Right ventricle myocardium inferior (tissue), 1 donor: Measurements from ENCODE around the gene SEC14L5. TPM values are rescaled to one million over a fixed set of nuclear protein-coding genes. Genes with fewer than 3 reads are reported as not detected.
"Not testable (repeated sequence)": the region's sequence is repeated elsewhere in the genome, so short reads cannot be mapped to it uniquely, and the experiment has no call there.

Experiments
- ATAC-seq: fragments of 200-7000 bp; cut with Tn5 transposase; one replicate; pipeline ENCODE4 v1.9.1; 2020; ENCODE audit warnings: mild to moderate bottlenecking, moderate library complexity
- DNase-seq: peaks from one replicate; pipeline ENCODE4 v3.0.0; 2021; ENCODE audit errors: missing footprints
- intact Hi-C: fragments of 100-400 bp; cut with DNase I; formaldehyde crosslinking; loops from one replicate; pipeline ENCODE4 v1.11.0; 2022
- total RNA-seq: library from RNA; stranded (reverse); fragmentation: NEBNext Ultra II Directional; extraction: Animal tissue kit (Norgen Biotek cat#: 25700); gene quantifications from one replicate; pipeline ENCODE4 v1.2.1, GENCODE V29; 2021
- donor health status: DM: no; HTN: yes; CAD: no; lungs with severe emphysema.

Gene SEC14L5
- total RNA-seq, 1 donor from 2014 or later: 23.5 TPM

DNA sequence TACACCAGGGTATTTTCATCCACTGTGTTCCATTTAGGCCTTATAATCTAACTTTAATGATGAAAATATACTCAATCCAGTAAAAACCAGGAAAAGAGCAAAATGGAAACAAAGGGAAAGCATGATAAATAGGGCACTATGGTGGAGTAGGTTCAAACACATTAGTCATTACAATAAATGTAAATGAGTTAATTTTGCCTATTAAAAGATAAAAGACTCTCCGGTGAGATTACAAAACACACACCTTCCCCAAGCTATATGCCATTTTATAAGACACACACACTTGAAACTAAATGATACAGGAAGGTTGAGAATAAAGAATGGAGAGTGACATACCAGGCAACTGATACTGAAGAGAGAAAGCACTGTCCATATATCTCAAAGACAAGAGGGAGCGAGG lies 31.2 kb upstream of the SEC14L5 start:
- ATAC-seq (no peak), DNase-seq (no peak)
- intact Hi-C loops: no loop called here

DNA sequence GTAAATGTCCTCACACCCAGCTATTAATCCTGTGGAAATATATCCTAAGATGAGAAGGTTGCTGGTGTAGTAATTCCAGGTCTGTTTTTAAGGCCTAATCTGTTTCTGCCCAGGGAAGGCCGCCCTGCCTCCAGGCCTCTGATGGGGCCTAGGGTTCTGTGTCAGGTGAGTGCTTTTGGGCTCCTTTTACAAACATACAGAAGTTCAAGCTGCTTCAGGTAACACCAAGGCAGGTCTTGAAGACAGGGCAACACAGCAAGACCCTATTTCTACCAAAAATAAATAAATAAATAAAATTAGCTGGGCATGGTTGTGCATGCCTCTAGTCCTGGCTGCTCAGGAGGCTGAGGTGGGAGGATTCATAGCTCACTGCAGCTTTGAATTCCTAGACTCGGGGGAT lies 30.5 kb upstream of the SEC14L5 start:
- ATAC-seq: no peak

GRCh38 chr16:4928227-4928626 lies 29.9 kb upstream of the SEC14L5 start:
- intact Hi-C loops: no loop called here
- ATAC-seq (no peak), DNase-seq (no peak)

More for the DNA sequence above, 30.5 kb upstream of the SEC14L5 start:
- intact Hi-C loops: no loop called here
- no peak for DNase-seq

GRCh38 chr16:4929619-4930018 lies 28.5 kb upstream of the SEC14L5 start:
- intact Hi-C loops, DNase-seq, ATAC-seq: not testable (repeated sequence)

DNA sequence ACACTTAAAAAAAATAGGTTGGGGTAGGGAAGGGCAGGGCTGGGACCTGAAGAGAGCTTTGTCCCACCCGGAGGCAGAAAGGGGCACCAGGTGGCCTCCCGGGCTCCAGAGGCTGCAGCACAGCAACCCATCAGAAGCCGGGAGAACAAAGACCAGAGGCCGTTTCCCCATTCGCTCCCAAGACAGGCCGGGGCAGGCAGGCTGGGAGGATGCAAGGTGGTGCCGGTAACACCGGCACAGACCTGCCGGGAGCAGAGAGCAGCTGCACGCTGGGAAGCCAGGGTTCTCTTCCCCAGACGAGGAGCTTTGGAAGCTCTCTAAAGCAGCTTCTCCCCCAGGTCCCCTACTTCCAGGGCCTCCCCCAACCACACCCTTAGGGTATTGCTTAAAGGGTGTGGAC lies 26.7 kb upstream of the SEC14L5 start:
- ATAC-seq (no peak), DNase-seq (no peak)
- intact Hi-C loops: no loop called here

DNA sequence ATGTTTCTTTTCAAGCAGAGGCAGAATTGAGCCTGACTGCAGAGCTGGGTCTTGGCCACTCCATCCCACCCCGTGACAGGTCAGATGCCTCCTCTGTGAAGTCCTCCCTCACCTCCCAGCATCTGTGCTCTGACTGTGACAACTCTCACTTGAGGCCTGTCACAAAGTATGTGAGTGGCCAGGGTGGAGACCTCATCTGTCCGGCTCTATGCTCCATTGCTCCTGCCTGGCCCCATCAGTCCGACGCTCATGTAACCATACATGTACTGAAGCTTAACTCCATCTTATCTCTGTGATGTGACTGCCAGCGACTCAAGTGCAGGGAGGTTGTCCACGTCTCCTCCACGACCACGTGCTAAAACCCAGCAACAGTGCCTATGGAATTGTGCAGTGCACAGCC lies 24.7 kb upstream of the SEC14L5 start:
- DNase-seq (no peak), ATAC-seq (no peak)
- intact Hi-C loops: no loop called here

- DNase-seq (no peak), ATAC-seq (no peak)
- intact Hi-C loops: no loop called here
These were observed 24.2 kb upstream of the SEC14L5 start for GRCh38 chr16:4933871-4934395.

GRCh38 chr16:4934591-4934990 lies 23.5 kb upstream of the SEC14L5 start:
- no peak for ATAC-seq
- intact Hi-C loops: no loop called here
- DNase-seq: no peak

- peak; percentile 90 for DNase-seq
- ATAC-seq: peak; percentile 94
- intact Hi-C loops: loop anchor here (5.0 kb wide), 2 partner anchors 53 to 133 kb away; partner anchors contain the start of gene ROGDI
These were observed 22.8 kb upstream of the SEC14L5 start for GRCh38 chr16:4935241-4935855.

- DNase-seq (peak; percentile 68), ATAC-seq (peak; percentile 21)
- intact Hi-C loops: loop anchor here (5.0 kb wide), 2 partner anchors 54 to 134 kb away; partner anchors contain the start of gene ROGDI
These were observed 21.7 kb upstream of the SEC14L5 start for GRCh38 chr16:4936181-4936990.

GRCh38 chr16:4936991-4937781 lies 20.9 kb upstream of the SEC14L5 start, which contains the start of gene PPL:
Gene PPL (minus strand): TSS chr16:4937148. CDS start chr16:4937045, 103 bp downstream.
- ATAC-seq: peak; percentile 60
- peak; percentile 86 for DNase-seq
- intact Hi-C loops: loop anchor here (5.0 kb wide), 2 partner anchors 55 to 135 kb away; partner anchors contain the start of gene ROGDI

DNA sequence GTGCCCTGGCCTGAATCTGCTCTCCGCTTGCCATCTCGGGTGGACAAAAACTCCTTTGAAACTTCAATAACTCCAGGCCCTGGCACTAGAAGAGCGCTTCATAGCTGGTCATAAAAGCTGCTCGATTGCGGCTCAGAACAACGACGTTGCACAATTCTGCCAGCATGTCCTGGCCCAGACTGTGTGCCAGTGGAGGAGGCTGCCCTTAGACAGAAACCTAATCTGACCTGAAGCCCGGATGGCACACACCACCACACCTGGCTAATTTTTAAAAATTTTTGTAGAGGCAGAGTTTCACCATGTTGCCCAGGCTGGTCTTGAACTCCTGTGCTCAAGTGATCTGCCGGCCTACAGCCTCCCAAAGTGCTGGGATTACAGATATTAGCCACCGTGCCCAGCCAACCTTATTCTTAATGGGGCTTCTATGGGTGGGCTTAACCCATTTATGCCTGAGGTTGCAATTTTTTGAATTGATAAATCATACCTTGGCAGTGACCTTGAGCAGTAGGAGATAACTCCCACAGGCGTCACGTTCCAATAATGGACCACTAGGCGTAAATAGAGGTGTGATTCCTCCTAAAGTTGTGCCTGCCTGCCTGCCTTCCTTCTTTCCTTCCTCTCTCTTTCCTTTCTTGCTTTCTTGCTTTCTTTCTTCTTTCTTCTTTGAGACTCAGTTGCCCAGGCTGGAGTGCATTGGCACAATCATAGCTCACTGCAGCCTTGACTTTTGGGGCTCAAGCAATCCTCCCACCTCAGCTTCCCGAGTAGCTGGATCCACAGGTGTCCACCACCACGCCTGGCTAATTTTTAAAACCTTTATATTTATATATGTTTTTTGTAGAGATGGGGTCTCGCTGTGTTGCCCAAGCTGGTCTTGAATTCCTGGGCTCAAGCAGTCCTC lies 20.1 kb upstream of the SEC14L5 start:
- intact Hi-C loops: loop anchor here (5.0 kb wide), 2 partner anchors 56 to 136 kb away; partner anchors contain the start of gene ROGDI
- DNase-seq (no peak), ATAC-seq (no peak)

GRCh38 chr16:4938683-4939030 lies 19.5 kb upstream of the SEC14L5 start:
- intact Hi-C loops: loop anchor here (5.0 kb wide), 2 partner anchors 56 to 136 kb away; partner anchors contain the start of gene ROGDI
- ATAC-seq: no peak
- DNase-seq: no peak

DNA sequence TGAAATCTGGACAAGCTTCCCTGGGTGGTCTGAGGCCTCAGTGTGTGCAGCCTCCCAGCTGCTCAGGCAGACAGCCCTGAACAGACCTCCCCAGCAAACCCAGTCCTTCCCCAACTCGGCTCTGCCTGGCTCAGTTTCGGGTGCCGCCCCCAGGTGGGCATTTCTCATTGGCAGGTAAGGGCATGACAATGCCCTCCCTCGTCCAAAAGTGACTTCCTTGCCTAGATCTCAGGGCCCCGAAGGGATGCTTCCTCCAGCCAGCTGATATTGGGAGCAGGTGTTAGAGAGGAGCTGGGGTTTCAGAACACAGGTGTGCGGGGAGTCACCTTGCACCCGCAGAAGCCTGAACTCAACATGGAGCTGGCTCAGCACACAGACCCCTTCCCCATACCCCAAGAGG lies 17.4 kb upstream of the SEC14L5 start:
- ATAC-seq: no peak
- DNase-seq: no peak
- intact Hi-C loops: no loop called here

GRCh38 chr16:4942481-4942880 lies 15.6 kb upstream of the SEC14L5 start:
- no peak for ATAC-seq
- intact Hi-C loops: no loop called here

DNA sequence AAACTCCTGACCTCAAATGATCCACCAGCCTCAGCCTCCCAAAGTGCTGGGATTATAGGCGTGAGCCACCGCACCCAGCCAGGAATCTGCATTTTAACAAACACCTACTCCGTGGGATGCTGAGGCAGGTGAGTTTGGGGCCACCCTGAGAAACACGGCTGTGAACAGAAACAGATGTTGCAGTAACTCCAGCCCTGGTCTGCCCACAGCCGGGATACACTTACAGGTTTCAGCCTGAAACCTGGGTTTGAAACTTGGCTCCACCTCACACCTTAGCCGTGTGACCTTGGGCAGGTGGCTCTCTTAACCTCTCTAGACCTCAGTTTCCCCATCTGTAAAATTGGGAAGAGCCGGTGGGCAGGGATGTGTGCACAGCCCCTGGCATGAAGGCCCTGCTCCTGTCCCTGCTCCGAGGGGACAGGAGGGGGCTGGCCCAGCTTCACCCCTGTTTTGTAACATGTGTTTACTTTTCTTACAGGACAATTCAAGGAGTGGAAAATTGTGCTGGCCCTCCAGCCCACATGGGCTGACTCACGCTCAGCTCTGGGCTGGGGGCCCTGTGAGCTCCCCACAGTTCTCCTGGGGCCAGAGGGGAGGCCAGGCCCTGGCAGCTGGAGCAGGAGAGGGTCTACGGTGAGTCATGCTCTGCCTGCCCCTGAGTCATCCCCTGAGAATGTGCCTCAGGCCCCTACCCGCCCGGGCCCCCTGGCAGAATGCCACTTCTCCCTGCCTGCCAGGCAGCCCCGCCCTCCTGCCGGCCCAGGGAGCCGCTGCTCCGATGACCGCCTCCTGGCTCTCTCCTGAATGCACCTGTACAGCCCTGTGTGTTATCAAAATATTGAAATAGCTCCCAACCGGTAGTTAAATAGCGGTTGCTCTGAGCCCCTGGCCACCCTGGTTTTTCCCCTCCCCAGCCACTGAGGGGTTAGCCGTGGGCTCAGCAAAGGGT lies 13.5 kb upstream of the SEC14L5 start:
- DNase-seq (peak; percentile 89), ATAC-seq (peak; percentile 92)
- intact Hi-C loops: no loop called here

More at GRCh38 chr16:4942481-4942880, 15.6 kb upstream of the SEC14L5 start:
- no peak for DNase-seq
